IMR-90 (cell line): ENCODE data around the gene IFI44. TPM values are rescaled to one million over a fixed set of nuclear protein-coding genes. Genes with fewer than 3 reads are reported as not detected.

Source experiments
- ATAC-seq: fragments of 200-7000 bp; cut with Tn5 transposase; 2 replicates; pipeline ENCODE4 v1.9.1; 2020; ENCODE audit warnings: low read depth, mild to moderate bottlenecking, moderate library complexity
- BruUV-seq: library from RNA; stranded (reverse); fragments of 400-500 nt; replicated peaks from 2 replicates; lab custom pipeline; 2021; lab: Mats Ljungman, UMichigan
- CTCF ChIA-PET: fragments of 300-600 bp; formaldehyde crosslinking; extraction: SDS; loops from one replicate; lab custom pipeline; 2021; ENCODE audit warnings: antibody characterized with exemption; lab: Yijun Ruan, JAX
- POLR2A ChIA-PET: fragments of 300-600 bp; sonication (Branson Sonifier 250); formaldehyde crosslinking; loops from one replicate; lab custom pipeline; 2022; ENCODE audit warnings: antibody characterized with exemption; ENCODE audit not compliant: unreplicated experiment; lab: Charles Lee
- DNase-seq: peaks from one replicate; pipeline ENCODE4 v3.0.0; 2013
- H2AFZ ChIP-seq: replicated peaks from 2 replicates; pipeline ENCODE3; 2013; ENCODE audit warnings: low read length, mild to moderate bottlenecking; ENCODE audit not compliant: poor library complexity
- H2AK5ac ChIP-seq: 2 replicates; pipeline ENCODE4 v1.6.1; 2013; ENCODE audit warnings: low read depth, low read length, inconsistent platforms
- H2AK9ac ChIP-seq: replicated peaks from 2 replicates; pipeline ENCODE3; 2013; ENCODE audit warnings: mild to moderate bottlenecking, low read depth, low read length, moderate library complexity; ENCODE audit not compliant: poor library complexity
- H2BK120ac ChIP-seq: 2 replicates; pipeline ENCODE4 v1.6.1; 2013; ENCODE audit warnings: low read depth, low read length, inconsistent platforms
- H2BK15ac ChIP-seq: 3 replicates; pipeline ENCODE4 v1.6.1; 2013; ENCODE audit warnings: low read depth, low read length, inconsistent platforms
- H2BK20ac ChIP-seq: 2 replicates; pipeline ENCODE4 v1.6.1; 2013; ENCODE audit warnings: low read depth, mild to moderate bottlenecking, inconsistent platforms, low read length, moderate library complexity
- H2BK5ac ChIP-seq: 2 replicates; pipeline ENCODE4 v1.6.1; 2013; ENCODE audit warnings: mild to moderate bottlenecking, low read depth, low read length, inconsistent platforms; ENCODE audit not compliant: poor library complexity, severe bottlenecking
- H3K14ac ChIP-seq: replicated peaks from 2 replicates; pipeline ENCODE4 v1.6.1; 2013; ENCODE audit warnings: low read depth, low read length, inconsistent platforms
- H3K18ac ChIP-seq: 2 replicates; pipeline ENCODE4 v1.6.1; 2013; ENCODE audit warnings: low read depth, low read length, control low read depth
- H3K23ac ChIP-seq: 2 replicates; pipeline ENCODE4 v1.6.1; 2013; ENCODE audit warnings: low read depth, low read length, inconsistent platforms
- H3K27ac ChIP-seq: 2 replicates; pipeline ENCODE4 v1.5.1; 2013; ENCODE audit warnings: mild to moderate bottlenecking, control low read depth, low read length; ENCODE audit not compliant: insufficient read depth
- H3K27me3 ChIP-seq: 2 replicates; pipeline ENCODE4 v1.6.1; 2013; ENCODE audit warnings: low read length; ENCODE audit not compliant: control insufficient read depth, insufficient read depth
- H3K36me3 ChIP-seq: 2 replicates; pipeline ENCODE4 v1.6.1; 2013; ENCODE audit warnings: low read length, mixed read lengths; ENCODE audit not compliant: control insufficient read depth, insufficient read depth
- H3K4ac ChIP-seq: 2 replicates; pipeline ENCODE4 v1.6.1; 2013; ENCODE audit warnings: low read depth, low read length, inconsistent platforms
- H3K4me1 ChIP-seq: 2 replicates; pipeline ENCODE4 v1.6.1; 2013; ENCODE audit warnings: low read length, mixed read lengths; ENCODE audit not compliant: control insufficient read depth, insufficient read depth
- H3K4me2 ChIP-seq: 2 replicates; pipeline ENCODE4 v1.6.1; 2013; ENCODE audit warnings: low read depth, mild to moderate bottlenecking, control low read depth, low read length, moderate library complexity
- H3K4me3 ChIP-seq: 2 replicates; pipeline ENCODE4 v1.5.1; 2013; ENCODE audit warnings: low read depth, mild to moderate bottlenecking, control low read depth, low read length, moderate library complexity; ENCODE audit not compliant: insufficient read depth
- H3K56ac ChIP-seq: 2 replicates; pipeline ENCODE4 v1.6.1; 2013; ENCODE audit warnings: low read length, inconsistent platforms; ENCODE audit not compliant: insufficient read depth; ENCODE audit errors: extremely low read depth
- H3K79me1 ChIP-seq, 2 experiments: 2 replicates each; pipeline ENCODE4 v1.6.1; 2013; ENCODE audit warnings: low read length in 2 of 2, inconsistent platforms in 1 of 2, low read depth in 1 of 2
- H3K9ac ChIP-seq: 2 replicates; pipeline ENCODE4 v1.6.1; 2013; ENCODE audit warnings: low read depth, low read length, control low read depth
- H3K9me1 ChIP-seq: 2 replicates; pipeline ENCODE4 v1.6.1; 2013; ENCODE audit warnings: low read length, inconsistent platforms; ENCODE audit not compliant: insufficient read depth
- H3K9me3 ChIP-seq: 2 replicates; pipeline ENCODE4 v1.6.1; 2013; ENCODE audit warnings: low read length; ENCODE audit not compliant: control insufficient read depth, insufficient read depth
- H4K20me1 ChIP-seq: 2 replicates; pipeline ENCODE4 v1.6.1; 2013; ENCODE audit warnings: low read length, inconsistent platforms; ENCODE audit not compliant: insufficient read depth
- H4K5ac ChIP-seq: 2 replicates; pipeline ENCODE4 v1.6.1; 2013; ENCODE audit warnings: mild to moderate bottlenecking, low read depth, low read length, control low read depth
- H4K8ac ChIP-seq, 2 experiments: 2 replicates each; pipeline ENCODE4 v1.6.1; 2013; ENCODE audit warnings: low read depth in 2 of 2, low read length in 2 of 2, control low read depth in 1 of 2, inconsistent platforms in 1 of 2
- H4K91ac ChIP-seq: 2 replicates; pipeline ENCODE4 v1.6.1; 2013; ENCODE audit warnings: low read depth, low read length, inconsistent platforms; ENCODE audit not compliant: insufficient read depth
- CEBPB ChIP-seq: IDR thresholded peaks from 2 replicates; pipeline ENCODE4 v1.6.1; 2012; ENCODE audit warnings: low read depth, low read length, improper control_type of control experiment
- CHD1 ChIP-seq: IDR thresholded peaks from 2 replicates; pipeline ENCODE4 v1.6.1; 2012; ENCODE audit warnings: low read depth, low read length, improper control_type of control experiment
- CTCF ChIP-seq: conservative IDR thresholded peaks from 2 replicates; pipeline ENCODE4 v1.5.1; 2012; ENCODE audit warnings: mild to moderate bottlenecking, low read depth, low read length, improper control_type of control experiment
- FOS ChIP-seq: fragments of 150-350 bp; IDR thresholded peaks from 2 replicates; pipeline ENCODE4 v1.6.1; 2016; ENCODE audit warnings: low read depth, low read length
- MXI1 ChIP-seq: IDR thresholded peaks from 2 replicates; pipeline ENCODE4 v1.6.1; 2012; ENCODE audit warnings: low read depth, mild to moderate bottlenecking, low read length, moderate library complexity, borderline replicate concordance
- USF2 ChIP-seq: fragments of 150-350 bp; IDR thresholded peaks from 2 replicates; pipeline ENCODE4 v1.6.1; 2017; ENCODE audit warnings: mild to moderate bottlenecking, antibody characterized with exemption, low read length, low read depth
- WGBS, 2 experiments: methylation state at CpG; one replicate each; pipeline versions ENCODE4 v1.1.5 to v1.1.7; 2013; ENCODE audit warnings: missing lambda C conversion rate in 2 of 2; ENCODE audit not compliant: insufficient read length in 1 of 2; ENCODE audit errors: extremely low coverage in 2 of 2; 5-methylcytosine and 5-hydroxymethylcytosine counted together
- dilution Hi-C: fragments of 300-500 bp; cut with HindIII; formaldehyde crosslinking; loops from one replicate; pipeline ENCODE4 v1.14.3; 2018; ENCODE audit warnings: low sequenced_read_pairs; ENCODE audit not compliant: unreplicated experiment
- in situ Hi-C: fragments of 300-500 bp; cut with MboI; formaldehyde crosslinking; loops from 3 replicates; pipeline ENCODE4 v1.14.3; 2019; ENCODE audit warnings: low sequenced_read_pairs, inconsistent platforms, mixed read lengths
- intact Hi-C: fragments of 100-400 bp; cut with micrococcal nuclease; formaldehyde crosslinking; loops from 2 replicates; pipeline ENCODE4 v1.10.0; 2022
- polyA plus RNA-seq, 3 experiments: library from polyadenylated mRNA; depleted of rRNA; stranded (reverse); fragments of >200 nt; gene quantifications; 2 replicates each; pipeline ENCODE4 v1.2.3, GENCODE V29; 2012; ENCODE audit warnings: low replicate concordance in 1 of 3
- total RNA-seq: library from RNA; depleted of rRNA; stranded (reverse); fragments of >200 nt; gene quantifications from 2 replicates; pipeline ENCODE4 v1.2.3, GENCODE V29; 2012

Gene IFI44
- total and polyA plus RNA-seq, 2 of the 4 experiments (the other 2 are of a cell fraction): 2.2 to 2.7 TPM

DNA sequence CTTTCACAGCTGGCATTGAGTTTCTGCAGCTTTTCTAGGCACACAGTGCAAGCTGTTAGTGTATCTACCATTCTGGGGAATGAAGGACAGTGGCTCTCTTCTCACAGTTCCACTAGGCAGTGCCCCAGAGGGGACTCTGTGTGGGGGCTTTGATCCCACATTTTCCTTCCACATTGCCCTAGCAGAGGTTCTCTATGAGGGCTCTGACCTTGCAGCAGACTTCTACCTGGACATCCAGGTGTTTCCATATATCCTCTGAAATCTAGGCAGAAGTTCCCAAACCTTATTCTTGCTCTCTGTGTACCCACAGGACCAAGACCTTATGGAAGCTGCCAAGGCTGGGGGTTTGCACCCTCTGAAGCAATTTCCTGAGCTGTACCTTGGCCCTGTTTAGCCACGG is 2.4 kb upstream of the IFI44 start:
- no peaks in the 10 kb centered on the region for H3K9me1 ChIP-seq
- BruUV-seq: no TSS peak
- no peaks in the 10 kb centered on the region for H3K4me1 ChIP-seq
- ATAC-seq: no peak
- H2AK5ac ChIP-seq: no peak overlapping the region
- H3K4ac ChIP-seq: no peak overlapping the region
- no peak overlapping the region for H2AK9ac ChIP-seq
- H3K18ac ChIP-seq: no peak overlapping the region
- H2BK20ac ChIP-seq: no peak overlapping the region
- H4K91ac ChIP-seq: no peak overlapping the region
- no peak overlapping the region for H2BK5ac ChIP-seq
- H2AFZ ChIP-seq: no peak overlapping the region
- H3K4me2 ChIP-seq: no peak overlapping the region
- H4K8ac ChIP-seq: no peak overlapping the region
- H3K56ac ChIP-seq: no peak overlapping the region
- no peaks in the 10 kb centered on the region for H3K79me1 ChIP-seq
- dilution Hi-C loops (no loop called here), in situ Hi-C loops (no loop called here), intact Hi-C loops (no loop called here)
- no peaks in the 10 kb centered on the region for H3K27me3 ChIP-seq
- no peak overlapping the region for H3K23ac ChIP-seq
- no peak overlapping the region for H3K14ac ChIP-seq
- no peaks in the 10 kb centered on the region for H3K36me3 ChIP-seq
- no peak overlapping the region for H2BK15ac ChIP-seq
- no peaks in the 10 kb centered on the region for H3K9me3 ChIP-seq
- no peak overlapping the region for H3K9ac ChIP-seq
- H4K5ac ChIP-seq: no peak overlapping the region
- H3K27ac ChIP-seq: no peak overlapping the region
- ChIA-PET CTCF (no interaction called here), POLR2A (no interaction called here)
- no peak overlapping the region for H3K4me3 ChIP-seq
- H4K20me1 ChIP-seq: no peaks in the 10 kb centered on the region
- H2BK120ac ChIP-seq: no peak overlapping the region
- no CpG with 5 or more reads among the region's 1 CpG for WGBS, 2 experiments
- DNase-seq: no peak
- TF ChIP-seq CHD1: no peak
- TF ChIP-seq FOS: no peak
- TF ChIP-seq USF2: no peak
- TF ChIP-seq CEBPB: no peak
- no peak for TF ChIP-seq CTCF
- TF ChIP-seq MXI1: no peak
